HG03439 (cell line): Measurements from ENCODE around the gene AJAP1.
"Not testable (repeated sequence)": the region's sequence is repeated elsewhere in the genome, so short reads cannot be mapped to it uniquely, and the experiment has no call there.

Experiments
- ATAC-seq: cut with Tn5 transposase; IDR thresholded peaks from one replicate; pipeline ENCODE4 v1.9.1; 2021; ENCODE audit warnings: mild to moderate bottlenecking, moderate library complexity; ENCODE audit not compliant: unreplicated experiment

AJAP1 gene

GRCh38 chr1:4657244-4657789 is 2.9 kb downstream of the AJAP1 start:
- ATAC-seq: no peak

DNA sequence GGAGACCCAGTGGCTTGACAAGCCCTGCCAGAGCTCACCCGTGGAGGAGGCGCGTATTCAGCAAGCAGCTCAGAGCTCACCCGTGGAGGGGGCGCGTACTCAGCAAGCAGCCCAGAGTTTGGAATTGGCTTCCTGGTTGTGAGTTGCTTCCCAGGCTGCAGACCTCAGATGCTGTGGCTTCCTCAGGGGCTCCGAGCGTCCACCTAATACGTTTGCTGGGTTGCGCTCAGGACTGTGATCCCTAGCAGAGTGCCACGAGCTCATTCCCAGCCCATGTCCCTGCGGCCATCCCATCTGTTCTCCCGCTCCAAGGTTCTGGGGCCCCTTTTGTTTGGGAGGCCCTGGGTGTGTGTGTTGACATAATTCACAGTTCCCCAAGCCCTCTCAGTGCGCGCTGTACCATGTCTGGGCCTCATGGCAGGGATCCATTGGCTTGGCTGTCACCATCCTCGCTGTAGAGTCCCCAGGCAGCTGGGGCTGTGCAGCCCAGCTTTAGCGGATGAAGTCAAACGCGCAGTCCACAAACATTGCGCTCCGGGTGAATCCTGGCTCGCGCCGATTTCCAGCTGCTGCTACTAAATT is 3.6 kb downstream of the AJAP1 start:
- no peak for ATAC-seq

GRCh38 chr1:4658643-4659628 is 4.5 kb downstream of the AJAP1 start:
- ATAC-seq: no peak

DNA sequence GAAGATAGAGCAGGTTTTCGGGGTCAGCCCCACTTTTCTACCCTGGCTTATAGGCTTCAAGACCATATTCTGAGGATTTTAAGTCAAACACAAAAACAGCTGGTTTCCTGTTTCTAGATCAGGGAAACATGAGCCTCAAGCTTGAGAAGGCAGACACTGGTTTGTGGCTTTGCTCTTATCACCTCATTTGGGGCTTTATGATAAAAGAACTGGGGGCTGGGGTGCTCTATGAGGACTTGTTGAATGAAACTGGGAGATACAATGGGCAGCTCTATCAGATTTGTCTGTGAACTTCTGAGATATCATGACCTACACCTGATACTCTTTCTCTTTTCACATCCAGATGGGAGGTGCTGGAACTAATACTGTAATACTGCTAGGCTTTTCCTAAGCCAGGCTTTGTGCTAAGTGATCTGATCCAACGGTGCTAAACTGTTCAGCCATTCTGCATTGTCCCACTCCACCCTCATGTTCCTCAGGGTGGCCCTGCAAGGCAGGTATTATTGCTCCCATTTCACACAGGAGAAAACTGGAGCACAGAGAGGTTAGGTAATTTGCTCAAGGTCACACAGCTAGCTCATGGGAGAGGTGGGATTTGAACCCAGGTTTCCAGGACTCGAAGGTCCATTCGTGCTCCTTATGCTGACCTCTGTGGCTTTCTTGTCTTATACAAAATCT is 6.6 kb downstream of the AJAP1 start:
- no peak for ATAC-seq

- no peak for ATAC-seq
Observed at GRCh38 chr1:4661595-4661917, 7.1 kb downstream of the AJAP1 start.

DNA sequence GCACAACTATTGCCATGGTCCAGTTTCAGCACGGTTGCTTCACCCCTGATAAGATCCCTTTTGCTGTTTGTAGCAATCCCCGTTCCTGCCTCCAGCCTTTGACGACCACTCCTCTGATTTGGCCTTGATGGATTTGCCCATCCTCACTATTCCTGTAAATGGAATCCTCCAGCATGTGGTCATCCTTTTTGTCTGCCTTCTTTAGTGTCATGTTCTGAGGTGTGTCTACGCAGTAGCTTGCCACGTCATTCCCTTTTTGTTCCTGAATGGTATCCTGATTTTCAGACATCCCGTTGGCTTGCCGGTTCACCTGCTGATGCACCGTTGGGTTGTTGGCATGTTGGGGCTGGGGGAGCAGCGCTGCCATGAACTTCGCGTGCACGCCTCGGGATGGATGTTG is 7.8 kb downstream of the AJAP1 start:
- ATAC-seq: no peak

- ATAC-seq: no peak
Observed at GRCh38 chr1:4662723-4663122, 8.3 kb downstream of the AJAP1 start.

DNA sequence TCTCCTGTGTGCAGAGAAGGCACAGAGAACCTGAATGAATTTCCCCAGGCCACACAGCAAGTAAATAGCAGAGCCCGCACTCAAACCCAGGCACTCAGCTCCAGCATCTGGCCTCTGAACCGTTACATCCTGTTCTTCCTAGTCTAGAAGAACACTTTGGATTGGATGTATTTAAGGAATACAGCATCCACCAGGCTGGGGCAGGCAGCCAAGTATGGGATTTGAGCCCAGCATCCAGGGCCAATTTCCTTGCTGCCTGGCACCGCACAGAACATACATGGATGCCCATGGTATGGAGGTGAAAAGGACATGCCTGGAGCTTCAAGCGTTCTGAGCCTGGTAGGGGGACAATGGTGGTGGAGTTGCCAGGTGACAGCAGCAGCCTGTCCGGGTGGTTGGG is 9.7 kb downstream of the AJAP1 start:
- no peak for ATAC-seq

- no peak for ATAC-seq
Observed at GRCh38 chr1:4664606-4665005, 10.2 kb downstream of the AJAP1 start.

DNA sequence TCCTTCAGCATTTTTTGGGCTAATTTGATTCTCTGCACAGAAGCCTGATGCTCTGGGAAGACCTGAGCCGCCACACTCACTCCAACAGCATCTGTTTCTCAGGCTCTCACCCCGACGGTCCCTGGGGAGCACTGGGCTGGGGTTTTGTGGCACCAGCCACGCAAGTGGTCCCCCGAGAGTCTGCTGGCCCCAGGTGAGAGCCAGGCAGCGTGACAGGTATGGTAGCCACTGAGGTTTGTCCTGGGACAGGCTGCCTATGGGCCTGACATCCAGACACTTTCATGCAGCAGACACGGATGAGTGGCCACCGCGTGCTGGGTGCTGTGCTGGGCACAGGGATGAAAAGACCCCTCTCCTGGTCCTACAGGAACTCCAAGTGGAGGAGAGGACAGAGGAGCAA is 11.0 kb downstream of the AJAP1 start:
- no peak for ATAC-seq

GRCh38 chr1:4666683-4667082 is 12.3 kb downstream of the AJAP1 start:
- ATAC-seq: not testable (repeated sequence)

GRCh38 chr1:4668743-4669700 is 14.6 kb downstream of the AJAP1 start:
- ATAC-seq: no peak

DNA sequence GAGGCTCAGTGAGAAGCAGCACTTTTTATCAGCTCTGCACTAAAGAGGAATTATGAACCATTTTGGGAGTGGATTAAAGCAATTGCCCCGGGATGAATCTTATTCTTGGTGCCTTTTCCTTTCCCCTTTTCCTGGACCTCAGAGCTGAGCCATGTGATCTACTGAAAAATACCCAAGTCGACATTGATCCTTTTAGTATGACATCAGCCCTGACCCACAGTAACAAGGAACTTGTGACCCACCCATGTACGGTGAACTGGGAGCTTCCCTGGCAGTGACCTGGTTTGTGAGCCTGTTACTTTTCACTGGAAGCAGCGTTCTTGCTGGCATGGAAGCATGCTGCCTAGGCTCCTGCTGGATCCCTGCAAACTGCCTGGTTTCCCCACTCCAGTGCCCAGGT is 15.9 kb downstream of the AJAP1 start:
- no peak for ATAC-seq

GRCh38 chr1:4671828-4672227 is 17.4 kb downstream of the AJAP1 start:
- ATAC-seq: no peak

GRCh38 chr1:4673494-4673893 is 19.1 kb downstream of the AJAP1 start:
- ATAC-seq: no peak

DNA sequence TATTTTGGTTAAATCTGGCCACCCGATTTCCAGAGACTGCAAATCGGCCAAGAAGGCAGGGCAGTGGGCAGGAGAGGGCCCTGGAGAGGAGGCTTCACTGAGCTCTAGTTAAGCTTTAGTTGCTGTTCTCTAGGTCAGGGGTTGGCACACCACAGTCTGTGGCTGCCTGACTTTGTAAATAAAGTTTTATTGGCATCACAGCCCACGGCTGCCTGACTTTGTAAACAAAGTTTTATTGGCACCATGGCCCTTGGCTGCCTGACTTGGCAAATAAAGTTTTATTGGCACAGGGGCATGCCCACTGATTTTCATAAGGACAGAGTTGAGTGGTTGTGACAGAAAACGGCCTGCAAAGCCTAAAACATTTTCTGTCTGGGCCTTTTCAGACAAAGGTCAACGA is 19.7 kb downstream of the AJAP1 start:
- ATAC-seq: no peak

GRCh38 chr1:4674676-4675075 is 20.3 kb downstream of the AJAP1 start:
- ATAC-seq: no peak

- no peak for ATAC-seq
Observed at GRCh38 chr1:4675454-4676186, 21.2 kb downstream of the AJAP1 start.

DNA sequence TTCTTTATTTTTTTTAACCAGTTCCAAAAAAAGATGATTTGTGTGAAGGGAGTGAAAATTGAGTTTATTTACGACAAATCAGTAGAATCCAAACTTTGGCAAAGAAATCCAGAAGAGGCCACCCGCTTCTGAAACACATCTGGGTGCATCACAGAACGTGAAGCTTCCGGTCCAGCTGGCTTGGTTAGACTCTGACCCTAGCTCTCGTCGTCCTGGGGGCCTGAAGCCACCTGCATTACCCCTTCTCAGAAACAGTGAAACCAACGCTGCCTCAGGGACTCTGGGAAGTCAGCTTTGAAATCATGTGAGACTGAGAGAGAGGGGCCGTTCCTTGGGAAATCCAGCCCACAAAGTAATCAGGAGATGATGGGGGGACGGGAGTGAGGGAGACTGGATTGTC is 21.8 kb downstream of the AJAP1 start:
- no peak for ATAC-seq

DNA sequence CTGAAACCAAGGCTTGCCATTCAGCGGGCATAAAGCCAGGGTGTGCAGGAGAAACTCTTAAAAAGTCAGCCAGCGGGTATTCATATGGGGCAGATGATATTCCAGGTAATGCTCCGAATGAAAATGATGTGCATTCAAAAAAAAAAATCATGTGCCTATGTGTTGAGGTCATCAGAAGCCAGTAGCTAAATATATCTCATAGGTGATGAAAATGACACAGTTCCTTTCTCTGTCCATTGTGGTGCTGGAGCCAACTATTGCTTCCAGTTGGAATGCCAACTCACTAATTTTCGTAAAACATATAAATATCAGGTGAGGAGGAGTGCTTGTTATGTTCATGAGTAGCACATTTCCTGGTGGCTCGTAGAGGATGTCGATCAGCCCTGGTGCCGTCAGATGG is 23.2 kb downstream of the AJAP1 start:
- no peak for ATAC-seq
